Measurements from ENCODE around the gene PKDCC. TPM values are rescaled to one million over a fixed set of nuclear protein-coding genes. Genes with fewer than 3 reads are reported as not detected.

PKDCC gene
- total and polyA plus RNA-seq, 2 of the 13 experiments (the other 11 are each of a cell fraction or from before 2014, with no cell fraction given): 52.6 to 58.8 TPM

DNA sequence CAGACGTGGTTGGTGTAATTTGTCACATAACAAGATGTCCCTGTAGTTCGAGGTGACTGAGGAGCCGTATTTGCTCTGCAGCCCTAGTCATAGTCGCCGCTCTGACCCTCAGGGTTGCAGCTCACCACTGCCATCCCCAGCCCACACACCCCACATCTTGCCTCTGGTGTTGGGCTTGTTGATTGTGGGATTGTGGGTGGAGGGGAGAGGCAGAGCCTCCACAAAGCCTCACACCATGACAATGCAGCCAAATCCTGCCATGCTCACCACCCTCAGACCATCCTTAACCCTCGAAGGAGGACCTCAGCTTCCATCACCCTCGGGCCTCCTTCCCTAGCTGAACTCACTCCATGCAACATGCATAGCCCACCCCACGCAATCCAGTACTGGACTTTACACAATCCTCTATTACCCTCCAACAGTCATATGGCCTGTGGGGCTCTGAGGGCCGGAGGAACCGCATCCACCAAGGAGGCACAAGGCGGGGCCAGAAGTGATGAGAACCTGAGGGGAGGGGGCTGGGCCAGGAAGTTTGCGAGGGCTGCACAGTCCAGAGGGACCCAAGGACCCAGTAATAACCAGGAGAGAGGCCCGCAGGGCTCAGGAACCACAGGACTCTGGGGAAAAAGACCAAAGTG, 11.6 kb downstream of the PKDCC start (continued):
- TF ChIP-seq, protein P1, sequence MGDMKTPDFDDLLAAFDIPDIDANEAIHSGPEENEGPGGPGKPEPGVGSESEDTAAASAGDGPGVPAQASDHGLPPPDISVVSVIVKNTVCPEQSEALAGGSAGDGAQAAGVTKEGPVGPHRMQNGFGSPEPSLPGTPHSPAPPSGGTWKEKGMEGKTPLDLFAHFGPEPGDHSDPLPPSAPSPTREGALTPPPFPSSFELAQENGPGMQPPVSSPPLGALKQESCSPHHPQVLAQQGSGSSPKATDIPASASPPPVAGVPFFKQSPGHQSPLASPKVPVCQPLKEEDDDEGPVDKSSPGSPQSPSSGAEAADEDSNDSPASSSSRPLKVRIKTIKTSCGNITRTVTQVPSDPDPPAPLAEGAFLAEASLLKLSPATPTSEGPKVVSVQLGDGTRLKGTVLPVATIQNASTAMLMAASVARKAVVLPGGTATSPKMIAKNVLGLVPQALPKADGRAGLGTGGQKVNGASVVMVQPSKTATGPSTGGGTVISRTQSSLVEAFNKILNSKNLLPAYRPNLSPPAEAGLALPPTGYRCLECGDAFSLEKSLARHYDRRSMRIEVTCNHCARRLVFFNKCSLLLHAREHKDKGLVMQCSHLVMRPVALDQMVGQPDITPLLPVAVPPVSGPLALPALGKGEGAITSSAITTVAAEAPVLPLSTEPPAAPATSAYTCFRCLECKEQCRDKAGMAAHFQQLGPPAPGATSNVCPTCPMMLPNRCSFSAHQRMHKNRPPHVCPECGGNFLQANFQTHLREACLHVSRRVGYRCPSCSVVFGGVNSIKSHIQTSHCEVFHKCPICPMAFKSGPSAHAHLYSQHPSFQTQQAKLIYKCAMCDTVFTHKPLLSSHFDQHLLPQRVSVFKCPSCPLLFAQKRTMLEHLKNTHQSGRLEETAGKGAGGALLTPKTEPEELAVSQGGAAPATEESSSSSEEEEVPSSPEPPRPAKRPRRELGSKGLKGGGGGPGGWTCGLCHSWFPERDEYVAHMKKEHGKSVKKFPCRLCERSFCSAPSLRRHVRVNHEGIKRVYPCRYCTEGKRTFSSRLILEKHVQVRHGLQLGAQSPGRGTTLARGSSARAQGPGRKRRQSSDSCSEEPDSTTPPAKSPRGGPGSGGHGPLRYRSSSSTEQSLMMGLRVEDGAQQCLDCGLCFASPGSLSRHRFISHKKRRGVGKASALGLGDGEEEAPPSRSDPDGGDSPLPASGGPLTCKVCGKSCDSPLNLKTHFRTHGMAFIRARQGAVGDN (CRISPR knock-in tag; IDR thresholded peaks at IDR 0.05): peak; percentile 18; the same call in 1 of the 2 replicates
- no peak for TF ChIP-seq ZNF572 (CRISPR knock-in tag; IDR thresholded peaks at IDR 0.05)
- TF ChIP-seq STAT5B (CRISPR knock-in tag; IDR thresholded peaks at IDR 0.05): no peak
- TF ChIP-seq POLR2AphosphoS5 (IDR thresholded peaks at IDR 0.05; ENCODE audit: low read depth, low read length): 0 out of 2 replicates have a peak, but pooled peaks have one; percentile 17
- no peak for TF ChIP-seq ONECUT2 (CRISPR knock-in tag; IDR thresholded peaks at IDR 0.05)
- no peak for TF ChIP-seq ZNF343 (CRISPR knock-in tag; IDR thresholded peaks at IDR 0.05)
- TF ChIP-seq PHF20 (CRISPR knock-in tag; IDR thresholded peaks at IDR 0.05): no peak
- TF ChIP-seq MEF2D (CRISPR knock-in tag; IDR thresholded peaks at IDR 0.05): no peak
- no peak for TF ChIP-seq HDAC1 (CRISPR knock-in tag; IDR thresholded peaks at IDR 0.05)
- TF ChIP-seq ZNF607 (CRISPR knock-in tag; IDR thresholded peaks at IDR 0.05; ENCODE audit: borderline replicate concordance): no peak
- no peak for TF ChIP-seq SMAD9 (CRISPR knock-in tag; IDR thresholded peaks at IDR 0.05)
- TF ChIP-seq MYC (CRISPR knock-in tag; IDR thresholded peaks at IDR 0.05; ENCODE audit: borderline replicate concordance): no peak
- TF ChIP-seq ZNF3 (CRISPR knock-in tag; IDR thresholded peaks at IDR 0.05): no peak

Data from HepG2 (cell line).